Activated CD4-positive, CD25-positive, alpha-beta regulatory T cell (primary cell): Measurements from ENCODE around the gene TNFSF11.

ENCODE experiments used
- DNase-seq, 4 experiments: peaks; one replicate each; lab custom pipeline; 2025; lab: John Stamatoyannopoulos, UW

The TNFSF11 gene

DNA sequence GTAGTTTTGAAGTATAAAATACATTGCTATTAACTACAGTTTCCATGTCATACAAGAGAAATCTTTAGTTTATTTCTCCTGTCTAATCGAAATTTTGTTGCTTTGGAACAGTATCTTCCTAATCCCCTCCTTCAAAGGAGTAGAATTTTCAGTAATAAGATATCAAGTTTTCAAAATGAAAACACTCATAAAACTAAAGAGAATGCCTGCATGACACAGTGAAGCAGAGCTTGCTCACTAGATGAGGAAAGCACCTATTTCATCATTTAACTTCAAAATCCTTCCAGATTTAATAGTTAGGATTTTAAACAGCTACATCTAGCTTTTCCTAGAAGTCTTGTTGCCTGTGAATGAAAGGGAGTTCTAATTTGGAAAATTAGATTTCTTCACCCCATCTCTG, 80.8 kb downstream of the TNFSF11 start:
- DNase-seq: no peak

DNA sequence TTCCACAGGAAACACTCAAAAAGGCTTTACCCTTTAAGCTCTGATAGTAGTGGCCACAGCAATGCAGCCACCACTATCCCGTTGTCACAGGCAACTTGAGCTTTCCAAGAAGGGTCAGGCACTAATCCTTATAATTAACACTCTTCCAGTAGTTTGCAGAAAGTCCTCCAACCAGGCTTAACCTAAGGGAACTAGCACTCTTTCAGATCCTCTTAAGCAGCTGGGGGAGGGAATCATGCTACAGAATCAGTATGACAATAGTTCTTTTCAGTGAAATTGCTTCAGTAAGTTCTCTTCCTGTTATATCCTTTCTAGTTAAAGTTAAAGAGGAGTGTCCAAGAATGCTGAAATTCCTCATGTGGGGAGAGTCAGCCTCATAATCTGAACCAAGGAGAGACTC, 82.2 kb downstream of the TNFSF11 start:
- DNase-seq: no peak

DNA sequence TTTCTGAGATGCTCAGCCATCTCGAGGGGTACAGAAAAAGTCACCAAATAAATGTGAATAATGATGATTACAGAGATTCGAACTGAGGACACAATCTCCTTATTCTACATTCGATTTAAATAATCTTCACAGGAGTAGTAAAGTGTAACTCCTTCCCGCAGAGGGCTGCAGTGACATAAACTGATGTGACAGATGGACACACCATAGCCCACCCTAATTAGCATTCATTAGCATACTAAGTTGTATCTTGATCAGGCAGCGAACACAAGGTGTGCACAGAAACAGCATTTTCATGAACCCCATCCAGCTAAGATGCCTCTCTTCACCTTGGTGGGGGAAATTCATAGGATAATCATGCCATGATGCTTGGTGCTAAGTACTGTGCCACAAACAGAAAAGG, 83.0 kb downstream of the TNFSF11 start:
- no peak for DNase-seq
